KMS-11 (cell line): ENCODE data around the gene DAB2IP.

ENCODE experiments used
- H2AFZ ChIP-seq: fragments of 200-600 bp; sonication (generic); 2 replicates; pipeline ENCODE4 v1.6.1; 2016; ENCODE audit warnings: antibody characterized with exemption, mixed run types, low read depth
- H3K27ac ChIP-seq: fragments of 200-600 bp; sonication (generic); 2 replicates; pipeline ENCODE4 v1.6.1; 2016; ENCODE audit warnings: mild to moderate bottlenecking, mixed run types
- H3K27me3 ChIP-seq: fragments of 200-600 bp; sonication (generic); 2 replicates; pipeline ENCODE4 v1.6.1; 2017; ENCODE audit warnings: mild to moderate bottlenecking, low read depth, mixed run types, moderate library complexity; ENCODE audit not compliant: insufficient read depth
- H3K36me3 ChIP-seq: fragments of 200-600 bp; sonication (generic); 2 replicates; pipeline ENCODE4 v1.6.1; 2017; ENCODE audit warnings: mild to moderate bottlenecking, mixed run types; ENCODE audit not compliant: insufficient read depth
- H3K4me1 ChIP-seq: fragments of 200-600 bp; sonication (generic); 2 replicates; pipeline ENCODE4 v1.6.1; 2016; ENCODE audit warnings: mild to moderate bottlenecking, low read depth, mixed run types; ENCODE audit not compliant: poor library complexity, severe bottlenecking
- H3K4me2 ChIP-seq: fragments of 200-600 bp; sonication (generic); 2 replicates; pipeline ENCODE4 v1.7.0; 2016; ENCODE audit warnings: mild to moderate bottlenecking, mixed run types
- H3K4me3 ChIP-seq: fragments of 200-600 bp; sonication (generic); IDR thresholded peaks from 2 replicates; pipeline ENCODE4 v1.6.1; 2017; ENCODE audit warnings: low read depth, low read length, mixed read lengths; ENCODE audit not compliant: insufficient read depth
- H3K79me2 ChIP-seq: fragments of 200-600 bp; sonication (generic); 2 replicates; pipeline ENCODE4 v1.6.1; 2016; ENCODE audit warnings: low read depth, mixed run types; ENCODE audit not compliant: insufficient read depth
- H3K9ac ChIP-seq: fragments of 200-600 bp; sonication (generic); 2 replicates; pipeline ENCODE4 v1.6.1; 2016; ENCODE audit warnings: mild to moderate bottlenecking, mixed run types
- H4K20me1 ChIP-seq: fragments of 200-600 bp; sonication (generic); 2 replicates; pipeline ENCODE4 v1.6.1; 2016; ENCODE audit warnings: mild to moderate bottlenecking, mixed run types; ENCODE audit not compliant: insufficient read depth
- TF ChIP-seq, protein P1 (sequence below): fragments of 200-600 bp; sonication (generic); conservative IDR thresholded peaks from 2 replicates; pipeline ENCODE4 v1.6.1; 2017; ENCODE audit warnings: low read depth, mild to moderate bottlenecking, antibody characterized with exemption, low read length, moderate library complexity, mixed read lengths

DAB2IP gene

DNA sequence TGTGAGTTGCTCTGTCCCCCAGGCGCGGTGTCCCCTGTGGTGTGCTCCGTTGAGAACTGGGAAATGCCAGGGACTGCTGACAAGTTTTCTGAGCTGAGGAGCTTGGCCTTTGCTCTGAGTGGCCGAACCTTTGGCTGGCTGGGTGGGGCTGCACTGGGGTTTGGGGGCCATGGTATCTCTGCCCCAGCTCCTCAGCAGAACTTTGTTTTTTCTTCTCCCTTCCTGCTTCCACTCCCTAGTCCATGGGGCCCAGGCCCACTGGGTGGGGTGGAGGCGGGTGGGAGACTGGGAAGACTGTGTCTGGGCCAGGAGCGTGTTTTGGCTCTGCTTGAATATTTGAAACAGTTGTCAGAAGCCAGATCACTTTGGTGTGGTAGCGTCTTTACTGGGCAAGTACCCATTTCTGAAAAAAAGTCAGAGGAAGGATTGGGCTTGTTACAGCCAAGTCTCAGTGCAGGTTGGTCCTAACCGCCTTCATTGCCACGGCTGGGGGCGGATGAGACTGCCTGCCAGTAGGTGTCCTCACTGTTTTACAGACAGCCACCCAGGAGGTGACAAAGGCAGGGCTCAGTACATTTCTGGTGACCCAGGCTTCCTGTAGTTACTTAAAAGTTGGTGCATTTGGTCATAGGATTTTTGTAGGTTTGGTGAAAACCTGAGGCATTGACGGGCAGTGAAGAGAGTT, 92.7 kb downstream of the DAB2IP start:
- H2AFZ ChIP-seq = no peak overlapping the region
- no peak overlapping the region for H3K27ac ChIP-seq
- TF ChIP-seq, protein P1, sequence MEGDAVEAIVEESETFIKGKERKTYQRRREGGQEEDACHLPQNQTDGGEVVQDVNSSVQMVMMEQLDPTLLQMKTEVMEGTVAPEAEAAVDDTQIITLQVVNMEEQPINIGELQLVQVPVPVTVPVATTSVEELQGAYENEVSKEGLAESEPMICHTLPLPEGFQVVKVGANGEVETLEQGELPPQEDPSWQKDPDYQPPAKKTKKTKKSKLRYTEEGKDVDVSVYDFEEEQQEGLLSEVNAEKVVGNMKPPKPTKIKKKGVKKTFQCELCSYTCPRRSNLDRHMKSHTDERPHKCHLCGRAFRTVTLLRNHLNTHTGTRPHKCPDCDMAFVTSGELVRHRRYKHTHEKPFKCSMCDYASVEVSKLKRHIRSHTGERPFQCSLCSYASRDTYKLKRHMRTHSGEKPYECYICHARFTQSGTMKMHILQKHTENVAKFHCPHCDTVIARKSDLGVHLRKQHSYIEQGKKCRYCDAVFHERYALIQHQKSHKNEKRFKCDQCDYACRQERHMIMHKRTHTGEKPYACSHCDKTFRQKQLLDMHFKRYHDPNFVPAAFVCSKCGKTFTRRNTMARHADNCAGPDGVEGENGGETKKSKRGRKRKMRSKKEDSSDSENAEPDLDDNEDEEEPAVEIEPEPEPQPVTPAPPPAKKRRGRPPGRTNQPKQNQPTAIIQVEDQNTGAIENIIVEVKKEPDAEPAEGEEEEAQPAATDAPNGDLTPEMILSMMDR = no peak
- no peak overlapping the region for H3K4me3 ChIP-seq
- no peaks in the 10 kb centered on the region for H3K36me3 ChIP-seq
- no peaks in the 10 kb centered on the region for H3K27me3 ChIP-seq
- peaks cover 38% of the 10 kb centered on the region for H3K4me1 ChIP-seq
- H4K20me1 ChIP-seq = no peaks in the 10 kb centered on the region
- no peaks in the 10 kb centered on the region for H3K79me2 ChIP-seq
- no peak overlapping the region for H3K9ac ChIP-seq
- no peak overlapping the region for H3K4me2 ChIP-seq

DNA sequence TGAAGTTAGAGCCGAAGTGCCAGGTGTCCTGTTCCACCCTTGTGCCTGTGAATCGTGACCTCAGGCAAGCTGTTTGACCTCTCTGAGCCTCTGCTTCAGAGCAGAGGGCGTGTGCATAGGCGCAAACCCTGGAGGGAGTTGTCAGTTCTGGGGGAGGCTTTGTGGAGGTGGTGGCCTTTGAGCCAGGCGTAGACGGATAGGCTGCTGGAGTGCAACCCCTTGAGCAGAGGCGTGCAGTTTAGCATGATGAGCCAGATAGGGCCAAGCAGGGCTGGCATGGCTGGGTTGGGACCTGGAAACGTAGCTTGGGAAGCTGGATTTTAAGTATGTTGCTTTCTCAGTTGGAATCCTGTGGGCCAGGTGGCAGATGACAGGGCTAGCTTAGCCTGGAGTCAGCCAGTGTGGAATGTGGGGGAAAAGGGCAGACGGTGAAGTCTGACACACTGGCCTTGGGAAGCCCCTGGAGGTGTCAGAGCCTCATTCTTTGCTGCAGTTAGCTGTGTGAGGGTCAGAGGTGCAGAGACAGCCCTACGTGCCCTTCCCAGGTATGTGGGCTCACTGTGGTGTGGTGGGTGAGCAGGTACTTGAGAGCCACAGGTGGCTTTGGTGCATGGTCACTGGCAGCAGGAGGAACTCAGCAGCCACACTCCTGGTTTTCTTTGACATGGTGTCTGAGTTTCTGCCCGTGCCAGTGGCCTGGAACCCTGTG, 93.4 kb downstream of the DAB2IP start:
- Histone ChIP-seq H3K27me3 (no peaks in the 10 kb centered on the region), H3K4me3 (no peak overlapping the region), H3K4me2 (no peak overlapping the region), H2AFZ (no peak overlapping the region), H3K4me1 (peaks cover 31% of the 10 kb centered on the region), H3K27ac (no peak overlapping the region), H3K36me3 (no peaks in the 10 kb centered on the region), H3K9ac (no peak overlapping the region), H4K20me1 (no peaks in the 10 kb centered on the region), H3K79me2 (no peaks in the 10 kb centered on the region)
- TF ChIP-seq, protein P1 = no peak

DNA sequence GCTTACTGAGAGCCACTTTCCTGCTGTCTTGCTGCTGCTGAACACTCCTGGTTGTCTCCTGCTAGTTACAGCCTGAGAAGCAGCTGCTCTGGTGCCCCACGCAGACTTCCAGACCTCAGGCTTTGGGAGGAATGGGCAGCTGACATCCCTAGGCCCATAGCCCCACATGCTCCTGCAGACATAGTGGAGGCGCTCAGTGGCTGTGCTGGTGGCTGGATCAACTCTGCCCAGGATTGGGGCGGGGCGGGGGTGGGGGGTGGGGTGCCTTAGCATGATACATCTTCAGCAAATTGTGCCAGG, 93.9 kb downstream of the DAB2IP start:
- H3K9ac ChIP-seq = no peak overlapping the region
- no peaks in the 10 kb centered on the region for H4K20me1 ChIP-seq

DNA sequence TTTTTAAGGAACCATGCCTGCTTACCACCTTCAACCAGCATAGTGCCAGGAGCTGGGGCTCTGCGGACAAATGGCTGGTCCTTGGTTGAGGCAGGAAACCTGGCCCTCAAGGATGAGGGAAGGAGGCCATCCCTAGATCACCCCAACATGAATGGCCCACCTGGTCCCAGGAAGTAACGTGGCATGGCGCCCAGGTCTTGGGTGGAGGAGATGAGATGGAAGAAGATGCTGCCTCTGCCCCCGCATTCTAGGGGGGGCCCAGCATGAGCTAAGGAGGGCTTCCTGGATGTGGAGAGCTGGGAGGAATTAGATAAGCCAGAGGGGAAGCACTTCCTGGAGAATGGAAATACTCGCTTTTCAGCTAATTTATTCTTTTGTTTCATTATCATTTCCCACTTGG, 95.0 kb downstream of the DAB2IP start:
- no peaks in the 10 kb centered on the region for H4K20me1 ChIP-seq
- no peak overlapping the region for H3K4me3 ChIP-seq
- H3K36me3 ChIP-seq = no peaks in the 10 kb centered on the region
- no peak overlapping the region for H2AFZ ChIP-seq
- H3K4me1 ChIP-seq = peaks cover 15% of the 10 kb centered on the region
- TF ChIP-seq, protein P1 = no peak
- H3K9ac ChIP-seq = no peak overlapping the region
- no peak overlapping the region for H3K27ac ChIP-seq
- H3K4me2 ChIP-seq = no peak overlapping the region
- H3K27me3 ChIP-seq = no peaks in the 10 kb centered on the region
- H3K79me2 ChIP-seq = no peaks in the 10 kb centered on the region

More for the DNA sequence above, 93.9 kb downstream of the DAB2IP start:
- Histone ChIP-seq H3K4me1 (peaks cover 26% of the 10 kb centered on the region), H3K27ac (no peak overlapping the region), H3K4me3 (no peak overlapping the region), H3K27me3 (no peaks in the 10 kb centered on the region), H2AFZ (no peak overlapping the region), H3K36me3 (no peaks in the 10 kb centered on the region), H3K4me2 (no peak overlapping the region), H3K79me2 (no peaks in the 10 kb centered on the region)
- TF ChIP-seq, protein P1 = no peak
